Iris pigment epithelial cell (primary cell): ENCODE data around the gene UBN1.

Source experiments
- DNase-seq: peaks from one replicate; pipeline ENCODE4 v3.0.0-alpha.2; 2011; ENCODE audit warnings: low read depth

The UBN1 gene

GRCh38 chr16:4825196-4825595 lies 22.1 kb upstream of the UBN1 start:
- DNase-seq = no peak

DNA sequence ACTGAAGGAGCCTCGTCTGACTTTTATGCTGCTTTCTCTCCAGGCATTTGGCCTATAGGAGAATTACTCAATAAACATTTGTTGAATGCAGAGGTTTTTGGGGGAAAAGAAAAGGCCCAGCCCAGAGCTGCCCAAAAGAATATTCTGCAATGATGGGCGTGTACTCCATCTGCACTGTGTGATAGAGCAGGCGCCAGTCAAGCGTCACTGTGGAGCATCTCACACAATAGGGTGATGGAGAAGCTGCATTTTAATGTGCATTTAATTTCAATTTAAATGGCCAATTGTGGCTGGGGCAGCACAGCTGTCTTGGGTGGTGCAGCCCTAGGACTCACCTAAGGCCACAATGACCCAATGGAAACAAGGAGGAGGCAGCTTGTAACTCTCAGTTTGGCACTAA lies 20.8 kb upstream of the UBN1 start:
- no peak for DNase-seq

DNA sequence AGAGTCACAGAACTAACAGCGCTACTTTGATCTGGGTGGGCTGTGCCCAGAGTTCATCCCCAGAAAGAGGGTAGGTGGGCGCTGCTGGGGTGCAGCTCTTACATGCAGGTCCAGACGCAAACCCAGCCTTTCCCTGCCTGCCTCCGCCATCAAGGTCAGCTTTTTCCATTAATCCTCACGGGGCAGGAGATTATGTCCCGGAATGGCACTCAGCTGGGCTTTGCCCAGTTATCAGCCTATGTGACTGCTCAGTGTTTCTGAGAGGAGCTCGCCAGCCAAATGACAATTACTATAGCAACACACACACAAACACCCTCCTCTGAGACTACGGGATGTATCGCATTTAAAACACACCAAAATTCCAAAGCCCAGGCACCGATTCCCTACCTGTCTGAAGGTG lies 20.3 kb upstream of the UBN1 start:
- DNase-seq = no peak

DNA sequence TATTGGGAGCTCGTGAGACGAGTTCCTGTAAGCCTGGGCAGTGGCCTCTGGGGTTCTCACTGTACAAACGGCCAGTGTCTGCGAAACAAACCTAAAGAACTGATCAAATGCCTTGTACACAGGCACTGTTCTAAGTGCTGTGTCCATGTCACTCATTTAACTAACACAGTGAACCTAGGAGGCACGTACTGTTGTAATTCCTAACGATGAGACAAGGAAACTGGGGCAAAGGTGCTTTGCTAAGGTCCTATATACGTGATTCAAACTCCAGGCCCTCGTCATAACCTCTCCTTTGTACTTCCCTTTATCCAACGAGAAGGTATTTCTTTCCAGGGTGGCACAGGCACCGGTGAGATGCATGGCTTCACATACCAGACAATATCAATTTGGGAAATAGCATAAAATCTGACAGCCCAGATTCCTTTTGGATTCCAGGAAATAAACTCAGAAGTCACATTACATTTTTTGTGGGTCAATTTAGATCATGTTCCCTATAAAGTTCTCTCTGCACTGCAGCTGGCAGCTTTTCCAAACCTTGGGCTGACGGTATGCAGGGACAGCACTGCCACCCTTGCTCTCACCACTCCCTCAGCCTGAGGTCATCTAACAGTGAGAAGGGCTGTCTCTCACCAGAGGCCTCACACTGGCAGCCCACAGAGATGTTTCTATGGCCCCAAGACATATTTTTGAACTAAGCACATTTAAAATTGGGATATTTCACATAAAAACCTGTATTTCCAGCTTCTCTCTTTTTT lies 18.5 kb upstream of the UBN1 start:
- no peak for DNase-seq

GRCh38 chr16:4830408-4830807 lies 16.9 kb upstream of the UBN1 start:
- DNase-seq = no peak

GRCh38 chr16:4831616-4832015 lies 15.7 kb upstream of the UBN1 start:
- DNase-seq = no peak

- DNase-seq = no peak
Measured at GRCh38 chr16:4832698-4833343, 14.5 kb upstream of the UBN1 start.

GRCh38 chr16:4833584-4833983 lies 13.7 kb upstream of the UBN1 start:
- no peak for DNase-seq

GRCh38 chr16:4836727-4837126 lies 10.6 kb upstream of the UBN1 start:
- DNase-seq = no peak

DNA sequence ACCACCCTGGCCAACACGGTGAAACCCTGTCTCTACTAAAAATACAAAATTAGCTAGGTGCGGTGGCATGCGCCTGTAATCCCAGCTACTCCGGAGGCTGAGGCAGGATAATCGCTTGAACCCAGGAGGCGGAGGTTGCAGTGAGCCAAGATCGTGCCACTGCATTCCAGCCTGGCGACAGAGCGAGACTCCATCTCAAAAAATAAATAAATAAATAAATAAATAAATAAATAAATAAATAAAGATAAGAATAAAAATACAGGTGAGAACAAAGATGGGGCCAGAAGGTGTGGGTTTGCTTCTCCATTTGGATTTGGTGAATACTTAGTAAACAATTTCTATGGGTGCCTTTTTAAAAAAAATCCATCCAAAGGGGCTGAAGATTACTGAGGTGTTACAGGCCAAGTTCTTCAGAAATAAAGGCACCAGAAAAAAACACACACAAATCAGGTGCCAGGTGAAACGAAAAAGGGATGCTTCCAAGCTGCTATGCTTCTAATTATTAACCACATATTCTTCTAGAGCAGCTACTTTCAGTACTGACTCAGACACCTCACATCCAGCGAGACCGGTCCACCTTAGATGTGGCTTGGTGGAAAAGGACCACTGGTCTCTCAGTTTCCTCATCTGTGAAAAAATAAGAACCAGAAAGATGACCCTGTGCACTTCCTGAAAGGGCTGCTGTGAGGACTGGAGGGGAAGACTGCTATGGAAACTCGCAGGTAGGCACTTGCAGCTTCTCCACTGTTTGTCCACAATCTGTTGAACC lies 9.4 kb upstream of the UBN1 start:
- DNase-seq = no peak

- no peak for DNase-seq
Measured at GRCh38 chr16:4839942-4840341, 7.3 kb upstream of the UBN1 start.

DNA sequence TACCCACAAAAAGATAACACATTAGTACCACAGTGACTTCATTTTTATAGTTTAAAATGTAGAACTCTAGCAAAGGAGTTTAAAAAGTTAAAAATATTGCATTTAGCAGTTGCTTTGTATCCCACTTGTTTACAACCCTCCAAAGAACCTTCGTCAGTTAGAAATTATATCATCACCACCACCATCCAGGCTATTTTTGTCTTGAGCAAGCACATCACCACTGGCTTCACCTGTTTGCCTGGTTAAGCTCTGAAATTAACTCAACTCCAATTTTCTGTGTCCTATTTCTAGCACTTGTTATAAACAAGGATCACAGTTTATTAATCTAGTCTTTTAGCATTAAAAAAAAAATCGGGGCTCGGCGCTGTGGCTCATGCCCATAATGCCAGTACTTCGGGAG lies 6.3 kb upstream of the UBN1 start:
- no peak for DNase-seq

GRCh38 chr16:4846503-4846900 lies 779 bp upstream of the UBN1 start:
- peak; percentile 68 for DNase-seq

DNA sequence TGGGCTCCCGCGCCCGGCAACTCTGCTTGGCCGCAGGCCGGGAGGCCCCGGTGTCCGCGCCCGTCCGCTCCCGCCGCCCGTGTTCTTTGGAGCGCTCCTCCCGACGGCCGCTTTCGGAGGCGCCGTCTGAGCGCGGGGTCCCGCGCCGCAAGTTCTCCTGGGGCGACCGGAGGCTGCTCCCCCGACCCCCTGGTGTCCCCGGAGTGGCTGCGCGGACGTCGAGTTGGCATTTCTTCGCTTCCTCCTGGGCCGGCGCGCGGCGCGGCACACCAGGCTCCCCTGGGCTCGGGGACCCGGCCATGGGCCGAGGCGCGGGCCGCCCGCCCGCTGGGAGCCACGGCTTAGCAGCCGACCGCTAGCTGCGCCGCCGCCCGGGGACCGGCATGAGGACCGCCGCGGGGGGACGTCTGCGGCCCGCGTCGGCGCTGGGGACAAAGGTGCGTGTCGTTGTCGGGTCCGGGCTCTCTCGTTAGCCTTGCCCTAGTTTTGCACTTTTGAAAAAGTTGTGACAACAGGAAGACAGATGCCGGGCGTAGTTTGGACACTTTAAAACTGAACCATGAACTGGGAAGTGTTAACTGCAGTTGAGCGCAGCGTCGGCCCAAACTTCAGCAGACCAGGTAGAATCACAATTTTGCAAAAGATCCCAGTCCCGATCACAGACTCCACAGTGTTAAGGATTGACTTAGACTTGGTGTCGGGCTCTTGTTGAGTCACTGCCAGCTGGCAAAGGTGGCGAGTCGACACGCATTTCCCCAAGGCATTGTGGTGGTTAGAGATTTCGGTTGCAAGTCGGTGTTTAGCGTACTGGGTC lies 700 bp downstream of the UBN1 start:
- peak; percentile 70 for DNase-seq

DNA sequence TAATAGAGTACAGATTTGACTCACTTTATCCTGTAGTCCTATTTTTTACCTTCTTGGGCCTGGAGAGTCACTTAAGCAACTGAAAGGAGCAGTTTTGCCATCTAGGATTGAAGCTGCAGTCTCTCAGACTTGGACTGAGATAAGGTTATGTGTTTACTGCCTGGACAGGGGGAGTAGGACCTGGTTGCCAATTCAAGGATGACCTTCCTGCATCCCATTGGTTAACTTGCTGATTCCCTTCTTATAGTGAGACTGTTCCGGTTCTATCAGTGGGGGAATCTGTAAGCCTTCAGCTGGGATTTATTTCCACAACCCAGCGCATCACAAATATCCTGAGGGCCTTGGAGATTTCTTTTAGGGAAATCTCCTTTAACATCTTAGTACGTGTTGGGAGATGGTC lies 2.9 kb downstream of the UBN1 start:
- peak; percentile 18 for DNase-seq

- peak; percentile 47 for DNase-seq
Measured at GRCh38 chr16:4852221-4852872, 5.1 kb downstream of the UBN1 start.

DNA sequence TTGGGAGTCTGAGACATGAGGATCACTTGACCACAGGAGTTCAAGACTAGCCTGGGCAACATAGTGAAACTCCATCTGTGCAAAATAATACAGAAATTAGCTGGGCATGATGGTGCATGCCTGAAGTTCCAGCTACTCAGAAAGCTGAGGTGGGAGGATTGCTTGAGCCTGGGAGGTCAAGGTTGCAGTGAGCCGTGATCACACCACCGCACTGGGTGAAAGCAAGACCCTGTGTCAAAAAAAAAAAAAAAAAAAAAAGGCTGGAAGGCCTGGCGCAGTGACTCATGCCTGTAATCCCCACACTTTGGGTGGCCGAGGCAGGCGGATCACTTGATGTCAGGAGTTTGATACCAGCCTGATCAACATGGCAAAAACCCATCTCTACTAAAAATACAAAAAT lies 8.1 kb downstream of the UBN1 start:
- DNase-seq = no peak

- DNase-seq = no peak
Measured at GRCh38 chr16:4855804-4856203, 8.5 kb downstream of the UBN1 start.

DNA sequence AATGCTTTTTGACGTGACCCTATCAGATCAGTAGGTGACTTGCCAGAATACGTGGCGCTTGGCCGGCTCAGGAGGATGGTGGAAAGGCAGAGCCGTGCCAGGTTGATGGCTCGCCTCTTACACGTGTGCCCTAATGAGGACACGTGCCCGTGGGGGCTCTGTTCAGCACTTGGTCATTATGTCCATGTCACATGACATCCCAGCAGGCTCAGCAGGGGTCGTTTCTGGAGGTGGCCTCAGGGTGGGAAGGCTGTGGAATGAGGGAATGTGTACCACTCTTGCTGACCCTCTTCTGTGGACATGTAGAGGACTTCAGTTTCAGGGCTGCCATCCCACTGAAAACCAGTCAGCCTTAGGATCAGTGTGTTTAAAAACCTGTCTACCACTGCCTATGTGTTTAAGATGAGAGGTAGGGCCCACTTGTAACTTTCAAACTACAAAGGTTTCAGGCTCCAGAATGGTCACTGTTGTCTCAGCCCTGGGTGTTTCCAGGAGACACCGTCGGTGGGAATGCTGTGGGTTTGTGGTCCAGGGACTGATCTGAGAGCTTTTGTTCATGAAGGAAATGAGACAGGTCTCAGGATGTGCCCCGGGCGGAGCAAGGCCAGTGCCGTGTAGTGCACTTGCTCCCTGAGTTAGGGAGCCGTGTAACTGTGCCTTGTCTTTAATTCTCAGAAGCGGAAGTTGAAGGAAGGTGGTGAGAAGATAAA lies 12.1 kb downstream of the UBN1 start:
- no peak for DNase-seq

DNA sequence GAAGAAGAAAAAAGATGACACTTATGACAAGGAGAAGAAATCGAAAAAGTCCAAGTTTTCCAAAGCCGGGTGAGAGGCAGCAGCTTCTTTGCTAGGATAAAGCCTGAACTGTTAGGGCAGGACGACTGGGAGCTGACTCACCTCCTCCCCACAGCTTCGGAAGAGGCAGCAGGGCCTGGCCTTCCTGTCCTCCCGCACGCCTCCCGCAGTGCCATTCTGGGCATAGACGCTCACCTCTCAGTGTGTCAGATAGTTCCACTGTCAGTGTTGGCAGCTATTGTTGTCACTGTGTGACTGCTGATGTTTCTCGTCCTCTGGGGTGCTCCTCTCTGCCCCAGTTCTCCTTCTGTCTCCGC lies 12.6 kb downstream of the UBN1 start:
- DNase-seq = peak; percentile 45

DNA sequence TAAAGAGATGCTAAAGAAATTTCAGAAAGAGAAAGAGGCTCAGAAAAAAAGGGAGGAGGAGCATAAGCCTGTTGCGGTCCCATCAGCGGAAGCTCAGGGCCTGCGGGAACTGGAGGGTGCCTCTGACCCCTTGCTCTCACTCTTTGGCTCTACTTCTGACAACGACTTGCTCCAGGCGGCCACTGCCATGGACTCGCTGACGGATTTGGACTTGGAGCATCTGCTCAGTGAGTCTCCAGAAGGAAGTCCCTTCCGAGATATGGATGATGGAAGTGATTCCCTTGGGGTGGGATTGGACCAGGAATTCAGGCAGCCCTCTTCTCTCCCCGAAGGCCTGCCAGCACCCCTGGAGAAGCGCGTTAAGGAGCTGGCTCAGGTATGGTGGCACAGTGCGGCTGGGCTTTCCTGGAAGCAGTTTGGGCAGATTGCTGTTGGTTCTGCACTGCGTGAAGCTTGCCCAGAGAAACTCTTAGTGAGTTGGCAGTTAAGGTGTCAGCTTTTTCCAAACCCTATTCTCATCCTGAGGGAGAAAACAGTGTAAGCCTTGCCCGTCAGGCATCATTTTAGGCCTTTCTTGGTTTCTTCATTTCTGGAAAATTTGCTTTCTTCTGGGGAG lies 13.6 kb downstream of the UBN1 start:
- DNase-seq = no peak
